ENCODE results near the gene PTPRD. TPM values are rescaled to one million over a fixed set of nuclear protein-coding genes. Genes with fewer than 3 reads are reported as not detected.

Gene PTPRD
- total RNA-seq, 1 donor from 2014 or later, result 139 TPM

DNA sequence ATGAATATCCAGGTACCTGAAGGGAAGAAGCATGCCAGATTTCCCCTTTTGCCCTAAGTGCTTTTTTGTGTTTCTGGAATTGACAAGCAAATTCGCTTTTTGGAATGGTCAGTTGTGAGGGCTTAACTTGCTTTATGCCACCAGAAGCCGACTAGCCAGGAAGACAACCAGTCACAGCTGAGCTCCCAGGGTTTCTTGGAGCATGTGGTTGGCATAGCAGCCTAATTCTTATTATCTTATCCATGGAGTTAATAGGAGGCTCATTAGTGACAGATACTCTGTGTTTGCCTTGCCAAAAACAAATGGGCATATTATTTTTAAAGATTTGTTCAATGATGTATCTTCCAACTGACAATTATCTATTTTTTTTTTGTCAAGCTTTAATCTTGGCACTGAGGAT is 500.7 kb downstream of the PTPRD start:
- TF ChIP-seq, protein P1, sequence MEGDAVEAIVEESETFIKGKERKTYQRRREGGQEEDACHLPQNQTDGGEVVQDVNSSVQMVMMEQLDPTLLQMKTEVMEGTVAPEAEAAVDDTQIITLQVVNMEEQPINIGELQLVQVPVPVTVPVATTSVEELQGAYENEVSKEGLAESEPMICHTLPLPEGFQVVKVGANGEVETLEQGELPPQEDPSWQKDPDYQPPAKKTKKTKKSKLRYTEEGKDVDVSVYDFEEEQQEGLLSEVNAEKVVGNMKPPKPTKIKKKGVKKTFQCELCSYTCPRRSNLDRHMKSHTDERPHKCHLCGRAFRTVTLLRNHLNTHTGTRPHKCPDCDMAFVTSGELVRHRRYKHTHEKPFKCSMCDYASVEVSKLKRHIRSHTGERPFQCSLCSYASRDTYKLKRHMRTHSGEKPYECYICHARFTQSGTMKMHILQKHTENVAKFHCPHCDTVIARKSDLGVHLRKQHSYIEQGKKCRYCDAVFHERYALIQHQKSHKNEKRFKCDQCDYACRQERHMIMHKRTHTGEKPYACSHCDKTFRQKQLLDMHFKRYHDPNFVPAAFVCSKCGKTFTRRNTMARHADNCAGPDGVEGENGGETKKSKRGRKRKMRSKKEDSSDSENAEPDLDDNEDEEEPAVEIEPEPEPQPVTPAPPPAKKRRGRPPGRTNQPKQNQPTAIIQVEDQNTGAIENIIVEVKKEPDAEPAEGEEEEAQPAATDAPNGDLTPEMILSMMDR (conservative IDR thresholded peaks at IDR 0.05), result no peak
- Mint-ChIP-seq H3K27ac (ENCODE audit: unreplicated experiment) (no peak overlapping the region), H3K9me3 (no peaks in the 10 kb centered on the region), H3K4me1 (peaks cover 3% of the 10 kb centered on the region), H3K36me3 (ENCODE audit: low read depth) (no peaks in the 10 kb centered on the region), H3K27me3 (ENCODE audit: low read depth) (no peaks in the 10 kb centered on the region), H3K4me3 (no peak overlapping the region)
- no peak for DNase-seq (ENCODE audit: low read depth, low spot score)

DNA sequence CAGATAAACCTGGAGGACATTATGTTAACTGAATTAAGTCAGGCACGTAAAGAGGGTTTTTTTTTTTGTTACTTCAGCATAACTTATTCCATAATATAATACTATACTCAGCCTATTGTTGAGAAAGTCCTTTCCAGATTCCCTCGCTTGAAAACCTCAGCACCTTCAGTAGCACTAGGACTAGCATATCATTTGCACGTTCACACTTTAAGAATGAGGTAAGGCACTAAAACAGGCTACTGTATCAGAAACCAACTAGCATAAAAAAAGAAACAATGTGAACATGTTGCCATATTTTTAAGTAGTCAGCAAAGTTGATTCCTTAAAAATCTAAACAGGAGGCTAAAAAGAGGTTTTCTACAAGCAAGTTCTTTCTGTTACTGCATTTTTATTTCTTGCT is 504.0 kb downstream of the PTPRD start:
- TF ChIP-seq, protein P1 (conservative IDR thresholded peaks at IDR 0.05), result no peak
- Mint-ChIP-seq H3K4me1 (peaks cover 3% of the 10 kb centered on the region), H3K27ac (ENCODE audit: unreplicated experiment) (no peak overlapping the region), H3K36me3 (ENCODE audit: low read depth) (no peaks in the 10 kb centered on the region), H3K9me3 (no peaks in the 10 kb centered on the region), H3K27me3 (ENCODE audit: low read depth) (no peaks in the 10 kb centered on the region), H3K4me3 (no peak overlapping the region)
- DNase-seq (ENCODE audit: low read depth, low spot score), result no peak

DNA sequence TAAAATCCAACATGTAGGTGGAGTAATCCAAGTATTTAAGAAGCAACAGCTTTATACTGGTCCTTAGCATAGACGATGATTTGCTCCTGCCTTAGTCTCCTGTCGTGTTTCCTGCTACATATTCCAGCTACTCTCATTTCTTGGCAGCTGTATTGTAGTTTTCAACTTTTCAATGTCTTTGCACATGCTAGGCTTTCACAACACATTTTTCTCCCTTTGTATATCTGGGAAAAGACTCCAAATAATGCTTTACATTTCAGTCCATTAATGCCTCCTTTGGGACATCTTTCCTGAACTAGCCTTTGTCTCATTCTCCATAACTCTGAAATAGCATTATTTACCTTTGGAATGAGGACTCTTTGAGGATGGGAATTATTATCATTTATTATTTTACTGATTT is 508.0 kb downstream of the PTPRD start:
- no peak for DNase-seq (ENCODE audit: low read depth, low spot score)
- Mint-ChIP-seq H3K4me1 (no peaks in the 10 kb centered on the region), H3K27ac (ENCODE audit: unreplicated experiment) (no peak overlapping the region), H3K36me3 (ENCODE audit: low read depth) (no peaks in the 10 kb centered on the region), H3K27me3 (ENCODE audit: low read depth) (no peaks in the 10 kb centered on the region), H3K9me3 (no peaks in the 10 kb centered on the region), H3K4me3 (no peak overlapping the region)
- TF ChIP-seq, protein P1 (conservative IDR thresholded peaks at IDR 0.05), result no peak

DNA sequence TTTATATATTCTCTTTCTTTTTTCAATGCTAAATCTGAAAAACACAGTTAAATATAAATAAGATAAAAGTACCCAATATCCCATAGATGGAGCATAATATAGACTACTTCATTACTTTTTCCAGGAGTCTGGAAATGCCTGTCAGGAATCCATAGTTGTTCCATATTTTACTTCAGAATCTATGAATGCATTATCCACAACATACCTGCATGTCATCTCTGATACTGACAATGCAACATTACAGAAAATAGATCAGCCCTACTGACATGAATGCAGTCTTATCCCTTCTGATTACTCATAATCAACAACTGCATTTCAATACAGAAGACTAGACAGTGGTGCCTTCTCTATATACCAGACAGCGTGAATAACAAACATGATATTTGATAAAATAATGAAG is 517.6 kb downstream of the PTPRD start:
- no peak for DNase-seq (ENCODE audit: low read depth, low spot score)
- TF ChIP-seq, protein P1 (conservative IDR thresholded peaks at IDR 0.05), result no peak
- Mint-ChIP-seq H3K36me3 (ENCODE audit: low read depth) (no peaks in the 10 kb centered on the region), H3K4me1 (no peaks in the 10 kb centered on the region), H3K27me3 (ENCODE audit: low read depth) (no peaks in the 10 kb centered on the region), H3K4me3 (no peak overlapping the region), H3K27ac (ENCODE audit: unreplicated experiment) (no peak overlapping the region), H3K9me3 (no peaks in the 10 kb centered on the region)

DNA sequence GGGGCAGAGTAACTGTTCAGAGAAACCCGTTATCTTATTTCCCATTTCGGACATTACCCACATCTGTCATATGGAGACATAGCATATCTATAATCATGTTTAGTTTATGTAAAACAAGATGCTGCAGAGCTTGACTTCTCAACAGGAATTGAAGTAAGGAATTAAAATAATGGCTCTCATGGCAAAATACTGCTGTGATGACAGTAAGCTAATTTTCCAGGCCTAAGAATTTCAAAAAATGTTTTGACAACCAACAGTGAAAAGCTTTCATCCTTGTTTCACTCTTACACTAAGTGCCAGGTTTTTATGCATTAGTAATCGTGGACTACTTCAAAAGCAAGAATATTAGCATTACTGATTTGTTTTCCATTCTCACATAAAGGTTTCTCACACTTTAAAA is 518.2 kb downstream of the PTPRD start:
- no peak for DNase-seq (ENCODE audit: low read depth, low spot score)
- Mint-ChIP-seq H3K4me3 (no peak overlapping the region), H3K27me3 (ENCODE audit: low read depth) (no peaks in the 10 kb centered on the region), H3K36me3 (ENCODE audit: low read depth) (no peaks in the 10 kb centered on the region), H3K4me1 (no peaks in the 10 kb centered on the region), H3K27ac (ENCODE audit: unreplicated experiment) (no peak overlapping the region), H3K9me3 (no peaks in the 10 kb centered on the region)
- TF ChIP-seq, protein P1 (conservative IDR thresholded peaks at IDR 0.05), result no peak

DNA sequence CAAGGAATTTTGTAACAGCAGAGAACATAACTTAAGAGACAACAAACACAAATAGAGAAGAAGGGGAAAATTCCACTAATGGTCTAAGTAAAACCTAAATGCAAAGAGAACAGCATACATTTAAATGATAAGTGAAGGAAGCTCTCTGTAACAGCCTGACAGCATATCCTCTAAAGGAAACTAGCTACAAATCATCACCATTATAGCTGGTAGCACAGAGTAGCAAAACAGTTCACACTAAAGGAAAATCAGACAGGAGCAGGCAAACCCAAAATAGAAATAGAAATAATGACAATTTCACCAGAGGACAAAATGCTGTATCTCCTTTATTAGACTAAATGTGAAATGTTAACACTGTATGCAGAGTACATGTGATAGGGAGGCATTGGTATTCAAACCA is 532.8 kb downstream of the PTPRD start:
- no peak overlapping the region for H3K4me3 Mint-ChIP-seq
- H3K9me3 Mint-ChIP-seq, result no peaks in the 10 kb centered on the region
- no peak overlapping the region for H3K27ac Mint-ChIP-seq (ENCODE audit: unreplicated experiment)
- H3K4me1 Mint-ChIP-seq, result no peaks in the 10 kb centered on the region
- DNase-seq (ENCODE audit: low read depth, low spot score), result no peak
- no peaks in the 10 kb centered on the region for H3K36me3 Mint-ChIP-seq (ENCODE audit: low read depth)
- TF ChIP-seq, protein P1 (conservative IDR thresholded peaks at IDR 0.05), result no peak
- no peaks in the 10 kb centered on the region for H3K27me3 Mint-ChIP-seq (ENCODE audit: low read depth)

Data from neural crest cell (in vitro differentiated cells).